Measurements from ENCODE around the gene CLMN. TPM values are rescaled to one million over a fixed set of nuclear protein-coding genes. Genes with fewer than 3 reads are reported as not detected.

CLMN gene
- total RNA-seq, 5 donors from 2014 or later (not counting 1 experiment from before 2014, with no cell fraction given): 0.68 to 2.2 (median 0.99) TPM

GRCh38 chr14:95218006-95218405 is 101.7 kb downstream of the CLMN start:
- CTCF ChIA-PET: no interaction called here

GRCh38 chr14:95217391-95217900 is 102.3 kb downstream of the CLMN start:
- CTCF ChIA-PET: no interaction called here
- Mint-ChIP-seq H3K27ac (no peak overlapping the region), H3K4me1 (no peaks in the 10 kb centered on the region), H3K36me3 (no peaks in the 10 kb centered on the region), H3K27me3 (peaks cover 0 to 6% of the 10 kb centered on the region in 2 donors), H3K4me3 (no peak overlapping the region), H3K9me3 (no peaks in the 10 kb centered on the region)
- Histone ChIP-seq H3K4me3 (ENCODE audit: control insufficient read depth in 1 of 2, extremely low read depth in 1 of 2, low read length in 1 of 2) (no peak overlapping the region), H3K36me3 (ENCODE audit: control insufficient read depth in 2 of 2, extremely low read depth in 1 of 2, insufficient read depth in 1 of 2, low read length in 1 of 2) (no peaks in the 10 kb centered on the region), H3K4me1 (ENCODE audit: control insufficient read depth in 1 of 2, extremely low read depth in 1 of 2, insufficient read depth in 2 of 2, low read length in 2 of 2) (no peaks in the 10 kb centered on the region), H3K27ac (ENCODE audit: low read length) (no peak overlapping the region), H3K27me3 (replicated peaks in 1 of 2; ENCODE audit: control insufficient read depth in 2 of 2, extremely low read depth in 1 of 2, insufficient read depth in 2 of 2, low read length in 1 of 2) (peaks cover 0 to 5% of the 10 kb centered on the region in 2 experiments), H3K9me3 (no peaks in the 10 kb centered on the region)
- ATAC-seq (replicated peaks in 1 of 4) (no peak), DNase-seq (no peak)
- POLR2A ChIA-PET: no interaction called here
- 86% methylated on average over 10 of the region's 10 CpGs for WGBS (ENCODE audit: insufficient coverage)

More at GRCh38 chr14:95218006-95218405, 101.7 kb downstream of the CLMN start:
- no peak for ATAC-seq (replicated peaks in 1 of 4)
- H3K36me3 Mint-ChIP-seq: no peaks in the 10 kb centered on the region
- H3K36me3 ChIP-seq (ENCODE audit: control insufficient read depth in 2 of 2, extremely low read depth in 1 of 2, insufficient read depth in 1 of 2, low read length in 1 of 2): no peaks in the 10 kb centered on the region
- 73% methylated on average over 1 of the region's 4 CpGs for WGBS (ENCODE audit: insufficient coverage)
- no peaks in the 10 kb centered on the region for H3K9me3 Mint-ChIP-seq
- H3K4me1 Mint-ChIP-seq: no peaks in the 10 kb centered on the region
- no peak overlapping the region for H3K27ac Mint-ChIP-seq
- peaks cover 0 to 6% of the 10 kb centered on the region in 2 donors for H3K27me3 Mint-ChIP-seq
- peaks cover 0 to 6% of the 10 kb centered on the region in 2 experiments for H3K27me3 ChIP-seq (replicated peaks in 1 of 2; ENCODE audit: control insufficient read depth in 2 of 2, extremely low read depth in 1 of 2, insufficient read depth in 2 of 2, low read length in 1 of 2)
- DNase-seq: no peak
- no peaks in the 10 kb centered on the region for H3K9me3 ChIP-seq
- no peaks in the 10 kb centered on the region for H3K4me1 ChIP-seq (ENCODE audit: control insufficient read depth in 1 of 2, extremely low read depth in 1 of 2, insufficient read depth in 2 of 2, low read length in 2 of 2)
- H3K27ac ChIP-seq (ENCODE audit: low read length): no peak overlapping the region
- POLR2A ChIA-PET: no interaction called here
- no peak overlapping the region for H3K4me3 Mint-ChIP-seq
- H3K4me3 ChIP-seq (ENCODE audit: control insufficient read depth in 1 of 2, extremely low read depth in 1 of 2, low read length in 1 of 2): no peak overlapping the region

- ChIA-PET CTCF (interaction anchor here in 1 of 2 donors (0.6 kb wide), 1 partner anchor 37 kb away, joined by 6 read pairs; no protein-coding TSS in a partner anchor), POLR2A (no interaction called here)
- Mint-ChIP-seq H3K27ac (no peak overlapping the region), H3K36me3 (no peaks in the 10 kb centered on the region), H3K4me1 (no peaks in the 10 kb centered on the region), H3K9me3 (no peaks in the 10 kb centered on the region), H3K4me3 (no peak overlapping the region), H3K27me3 (peaks cover 0 to 6% of the 10 kb centered on the region in 2 donors)
- no peak overlapping the region for H3K27ac ChIP-seq (ENCODE audit: low read length)
- WGBS (ENCODE audit: insufficient coverage): 67% methylated on average over 3 of the region's 8 CpGs
- no peak overlapping the region for H3K4me3 ChIP-seq (ENCODE audit: control insufficient read depth in 1 of 2, extremely low read depth in 1 of 2, low read length in 1 of 2)
- no peaks in the 10 kb centered on the region for H3K27me3 ChIP-seq (replicated peaks in 1 of 2; ENCODE audit: control insufficient read depth in 2 of 2, extremely low read depth in 1 of 2, insufficient read depth in 2 of 2, low read length in 1 of 2)
- DNase-seq (no peak), ATAC-seq (replicated peaks in 1 of 4) (no peak)
- no peaks in the 10 kb centered on the region for H3K4me1 ChIP-seq (ENCODE audit: control insufficient read depth in 1 of 2, extremely low read depth in 1 of 2, insufficient read depth in 2 of 2, low read length in 2 of 2)
- H3K36me3 ChIP-seq (ENCODE audit: control insufficient read depth in 2 of 2, extremely low read depth in 1 of 2, insufficient read depth in 1 of 2, low read length in 1 of 2): no peaks in the 10 kb centered on the region
- no peaks in the 10 kb centered on the region for H3K9me3 ChIP-seq
Observed at GRCh38 chr14:95216008-95216407, 103.7 kb downstream of the CLMN start.

GRCh38 chr14:95215094-95215725 is 104.5 kb downstream of the CLMN start:
- no peak overlapping the region for H3K27ac Mint-ChIP-seq
- H3K9me3 Mint-ChIP-seq: no peaks in the 10 kb centered on the region
- no peak for DNase-seq
- no peak overlapping the region for H3K27ac ChIP-seq (ENCODE audit: low read length)
- no peaks in the 10 kb centered on the region for H3K36me3 Mint-ChIP-seq
- H3K4me3 Mint-ChIP-seq: no peak overlapping the region
- POLR2A ChIA-PET: no interaction called here
- H3K4me3 ChIP-seq (ENCODE audit: control insufficient read depth in 1 of 2, extremely low read depth in 1 of 2, low read length in 1 of 2): no peak overlapping the region
- H3K4me1 ChIP-seq (ENCODE audit: control insufficient read depth in 1 of 2, extremely low read depth in 1 of 2, insufficient read depth in 2 of 2, low read length in 2 of 2): no peaks in the 10 kb centered on the region
- no CpG with 5 or more reads among the region's 3 CpGs for WGBS (ENCODE audit: insufficient coverage)
- H3K27me3 Mint-ChIP-seq: peaks cover 0 to 6% of the 10 kb centered on the region in 2 donors
- CTCF ChIA-PET: no interaction called here
- H3K36me3 ChIP-seq (ENCODE audit: control insufficient read depth in 2 of 2, extremely low read depth in 1 of 2, insufficient read depth in 1 of 2, low read length in 1 of 2): no peaks in the 10 kb centered on the region
- H3K4me1 Mint-ChIP-seq: no peaks in the 10 kb centered on the region
- ATAC-seq (replicated peaks in 1 of 4): no peak
- H3K9me3 ChIP-seq: no peaks in the 10 kb centered on the region
- H3K27me3 ChIP-seq (replicated peaks in 1 of 2; ENCODE audit: control insufficient read depth in 2 of 2, extremely low read depth in 1 of 2, insufficient read depth in 2 of 2, low read length in 1 of 2): no peaks in the 10 kb centered on the region

GRCh38 chr14:95213774-95214173 is 105.9 kb downstream of the CLMN start:
- ChIA-PET POLR2A (no interaction called here), CTCF (no interaction called here)
- no CpG with 5 or more reads among the region's 3 CpGs for WGBS (ENCODE audit: insufficient coverage)
- Histone ChIP-seq H3K9me3 (no peaks in the 10 kb centered on the region), H3K36me3 (ENCODE audit: control insufficient read depth in 2 of 2, extremely low read depth in 1 of 2, insufficient read depth in 1 of 2, low read length in 1 of 2) (no peaks in the 10 kb centered on the region), H3K27ac (ENCODE audit: low read length) (no peak overlapping the region), H3K4me1 (ENCODE audit: control insufficient read depth in 1 of 2, extremely low read depth in 1 of 2, insufficient read depth in 2 of 2, low read length in 2 of 2) (no peaks in the 10 kb centered on the region), H3K4me3 (ENCODE audit: control insufficient read depth in 1 of 2, extremely low read depth in 1 of 2, low read length in 1 of 2) (no peak overlapping the region), H3K27me3 (replicated peaks in 1 of 2; ENCODE audit: control insufficient read depth in 2 of 2, extremely low read depth in 1 of 2, insufficient read depth in 2 of 2, low read length in 1 of 2) (peaks cover 0 to 2% of the 10 kb centered on the region in 2 experiments)
- no peak for ATAC-seq (replicated peaks in 1 of 4)
- no peaks in the 10 kb centered on the region for H3K36me3 Mint-ChIP-seq
- no peaks in the 10 kb centered on the region for H3K4me1 Mint-ChIP-seq
- H3K27ac Mint-ChIP-seq: no peak overlapping the region
- peaks cover 0 to 6% of the 10 kb centered on the region in 2 donors for H3K27me3 Mint-ChIP-seq
- no peaks in the 10 kb centered on the region for H3K9me3 Mint-ChIP-seq
- no peak for DNase-seq
- no peak overlapping the region for H3K4me3 Mint-ChIP-seq

GRCh38 chr14:95211721-95212504 is 107.8 kb downstream of the CLMN start:
- Histone ChIP-seq H3K4me3 (ENCODE audit: control insufficient read depth in 1 of 2, extremely low read depth in 1 of 2, low read length in 1 of 2) (no peak overlapping the region), H3K4me1 (ENCODE audit: control insufficient read depth in 1 of 2, extremely low read depth in 1 of 2, insufficient read depth in 2 of 2, low read length in 2 of 2) (no peaks in the 10 kb centered on the region), H3K27me3 (replicated peaks in 1 of 2; ENCODE audit: control insufficient read depth in 2 of 2, extremely low read depth in 1 of 2, insufficient read depth in 2 of 2, low read length in 1 of 2) (peaks cover 0 to 2% of the 10 kb centered on the region in 2 experiments), H3K27ac (ENCODE audit: low read length) (no peak overlapping the region), H3K9me3 (no peaks in the 10 kb centered on the region), H3K36me3 (ENCODE audit: control insufficient read depth in 2 of 2, extremely low read depth in 1 of 2, insufficient read depth in 1 of 2, low read length in 1 of 2) (no peaks in the 10 kb centered on the region)
- peaks cover 0 to 6% of the 10 kb centered on the region in 2 donors for H3K27me3 Mint-ChIP-seq
- DNase-seq (no peak), ATAC-seq (replicated peaks in 1 of 4) (no peak)
- ChIA-PET POLR2A (no interaction called here), CTCF (no interaction called here)
- 81% methylated on average over 6 of the region's 8 CpGs for WGBS (ENCODE audit: insufficient coverage)
- H3K27ac Mint-ChIP-seq: no peak overlapping the region
- H3K4me1 Mint-ChIP-seq: no peaks in the 10 kb centered on the region
- H3K36me3 Mint-ChIP-seq: no peaks in the 10 kb centered on the region
- no peak overlapping the region for H3K4me3 Mint-ChIP-seq
- no peaks in the 10 kb centered on the region for H3K9me3 Mint-ChIP-seq

Measured in T-cell (primary cell).